ENCODE data around the gene HDAC10. TPM values are rescaled to one million over a fixed set of nuclear protein-coding genes. Genes with fewer than 3 reads are reported as not detected.

The HDAC10 gene
- polyA plus RNA-seq, 1 of the 3 experiments (the other 2 are of a cell fraction) = 51.9 TPM

DNA sequence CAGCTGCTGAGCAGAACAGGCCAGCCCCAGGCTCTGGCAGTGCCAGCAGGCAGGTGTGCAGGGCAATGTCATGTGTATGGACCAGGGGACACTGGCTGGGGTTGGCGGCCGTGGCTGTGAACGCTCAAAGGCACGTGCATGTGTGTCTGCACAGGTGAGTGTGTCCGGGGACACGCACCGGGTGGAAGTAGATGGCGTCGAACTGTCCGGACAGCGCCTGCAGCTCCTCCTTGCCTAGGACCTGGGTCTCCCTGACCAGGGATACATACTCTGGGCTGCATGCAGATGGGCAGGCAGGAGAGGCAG is 863 bp downstream of the HDAC10 start:
- POLR2A ChIA-PET = interaction anchor here (1.2 to 2.1 kb wide), 2 partner anchors 10 to 13 kb away, joined by 4 to 10 read pairs; no protein-coding TSS in a partner anchor
- peak overlapping the region; percentile 62 to 86; a peak in 3 of 4 replicates for H3K27ac ChIP-seq (ENCODE audit: low read depth in 2 of 2, low read length in 1 of 2)

More for the DNA sequence above, 863 bp downstream of the HDAC10 start:
- DNase-seq = no peak
- Histone ChIP-seq H3K9me2 (no peaks in the 10 kb centered on the region), H3K9ac (peak overlapping the region; percentile 92), H3K27me3 (ENCODE audit: insufficient read depth) (no peaks in the 10 kb centered on the region), H3K79me2 (ENCODE audit: insufficient read depth) (peaks cover 32% of the 10 kb centered on the region; the same call in 1 of the 2 replicates), H3K36me3 (replicated peaks in 1 of 2; ENCODE audit: control insufficient read depth in 1 of 2, insufficient read depth in 2 of 2, low read length in 1 of 2) (peaks cover 5 to 33% of the 10 kb centered on the region in 2 experiments), H4K20me1 (ENCODE audit: insufficient read depth) (0 out of 2 replicates have a peak, but pooled peaks cover 7% of the 10 kb centered on the region), H3K9me3 (no peaks in the 10 kb centered on the region), H3K4me2 (peak overlapping the region; percentile 99), H3F3A (replicated peaks; ENCODE audit: insufficient read depth) (peaks cover 32% of the 10 kb centered on the region), H2AFZ (ENCODE audit: low read depth) (no peak overlapping the region), H3K4me1 (ENCODE audit: control insufficient read depth in 1 of 2, insufficient read depth in 2 of 2, low read depth in 1 of 2, low read length in 1 of 2) (peaks cover 9 to 59% of the 10 kb centered on the region in 2 experiments; a peak in 2 of 4 replicates), H3K4me3 (ENCODE audit: low read depth in 2 of 2, low read length in 1 of 2) (peak overlapping the region; percentile 80 to 89)
- no peak for TF ChIP-seq CHD2 (IDR thresholded peaks at IDR 0.05; ENCODE audit: low read length, partially characterized antibody)
- no peak for TF ChIP-seq TAF1 (IDR thresholded peaks at IDR 0.05; ENCODE audit: borderline replicate concordance, low read depth, low read length)
- no peak for TF ChIP-seq RAD21 (IDR thresholded peaks at IDR 0.05; ENCODE audit: low read length)
- no peak for TF ChIP-seq SMC3 (IDR thresholded peaks at IDR 0.05; ENCODE audit: low read depth, low read length)
- no peak for TF ChIP-seq EZH2phosphoT487 (IDR thresholded peaks at IDR 0.05; ENCODE audit: borderline replicate concordance, low read depth)
- no peak for TF ChIP-seq GATA2 (CRISPR knock-in tag; IDR thresholded peaks at IDR 0.05)
- TF ChIP-seq, protein P1, sequence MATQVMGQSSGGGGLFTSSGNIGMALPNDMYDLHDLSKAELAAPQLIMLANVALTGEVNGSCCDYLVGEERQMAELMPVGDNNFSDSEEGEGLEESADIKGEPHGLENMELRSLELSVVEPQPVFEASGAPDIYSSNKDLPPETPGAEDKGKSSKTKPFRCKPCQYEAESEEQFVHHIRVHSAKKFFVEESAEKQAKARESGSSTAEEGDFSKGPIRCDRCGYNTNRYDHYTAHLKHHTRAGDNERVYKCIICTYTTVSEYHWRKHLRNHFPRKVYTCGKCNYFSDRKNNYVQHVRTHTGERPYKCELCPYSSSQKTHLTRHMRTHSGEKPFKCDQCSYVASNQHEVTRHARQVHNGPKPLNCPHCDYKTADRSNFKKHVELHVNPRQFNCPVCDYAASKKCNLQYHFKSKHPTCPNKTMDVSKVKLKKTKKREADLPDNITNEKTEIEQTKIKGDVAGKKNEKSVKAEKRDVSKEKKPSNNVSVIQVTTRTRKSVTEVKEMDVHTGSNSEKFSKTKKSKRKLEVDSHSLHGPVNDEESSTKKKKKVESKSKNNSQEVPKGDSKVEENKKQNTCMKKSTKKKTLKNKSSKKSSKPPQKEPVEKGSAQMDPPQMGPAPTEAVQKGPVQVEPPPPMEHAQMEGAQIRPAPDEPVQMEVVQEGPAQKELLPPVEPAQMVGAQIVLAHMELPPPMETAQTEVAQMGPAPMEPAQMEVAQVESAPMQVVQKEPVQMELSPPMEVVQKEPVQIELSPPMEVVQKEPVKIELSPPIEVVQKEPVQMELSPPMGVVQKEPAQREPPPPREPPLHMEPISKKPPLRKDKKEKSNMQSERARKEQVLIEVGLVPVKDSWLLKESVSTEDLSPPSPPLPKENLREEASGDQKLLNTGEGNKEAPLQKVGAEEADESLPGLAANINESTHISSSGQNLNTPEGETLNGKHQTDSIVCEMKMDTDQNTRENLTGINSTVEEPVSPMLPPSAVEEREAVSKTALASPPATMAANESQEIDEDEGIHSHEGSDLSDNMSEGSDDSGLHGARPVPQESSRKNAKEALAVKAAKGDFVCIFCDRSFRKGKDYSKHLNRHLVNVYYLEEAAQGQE (IDR thresholded peaks at IDR 0.05; ENCODE audit: low read depth, low read length) = no peak
- no peak for TF ChIP-seq MEF2A (IDR thresholded peaks at IDR 0.05; ENCODE audit: borderline replicate concordance, low read depth)
- no peak for TF ChIP-seq SIN3A (IDR thresholded peaks at IDR 0.05; ENCODE audit: borderline replicate concordance, low read depth, low read length)
- no peak for TF ChIP-seq FOSL2 (IDR thresholded peaks at IDR 0.05; ENCODE audit: borderline replicate concordance, low read depth)
- TF ChIP-seq, protein P2, sequence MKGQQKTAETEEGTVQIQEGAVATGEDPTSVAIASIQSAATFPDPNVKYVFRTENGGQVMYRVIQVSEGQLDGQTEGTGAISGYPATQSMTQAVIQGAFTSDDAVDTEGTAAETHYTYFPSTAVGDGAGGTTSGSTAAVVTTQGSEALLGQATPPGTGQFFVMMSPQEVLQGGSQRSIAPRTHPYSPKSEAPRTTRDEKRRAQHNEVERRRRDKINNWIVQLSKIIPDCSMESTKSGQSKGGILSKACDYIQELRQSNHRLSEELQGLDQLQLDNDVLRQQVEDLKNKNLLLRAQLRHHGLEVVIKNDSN (IDR thresholded peaks at IDR 0.05; ENCODE audit: borderline replicate concordance, low read depth) = no peak
- no peak for TF ChIP-seq TCF12 (IDR thresholded peaks at IDR 0.05)
- no peak for TF ChIP-seq TEAD4 (IDR thresholded peaks at IDR 0.05; ENCODE audit: borderline replicate concordance, insufficient read depth)
- TF ChIP-seq, protein P3, sequence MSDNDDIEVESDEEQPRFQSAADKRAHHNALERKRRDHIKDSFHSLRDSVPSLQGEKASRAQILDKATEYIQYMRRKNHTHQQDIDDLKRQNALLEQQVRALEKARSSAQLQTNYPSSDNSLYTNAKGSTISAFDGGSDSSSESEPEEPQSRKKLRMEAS (IDR thresholded peaks at IDR 0.05; ENCODE audit: low read depth) = no peak
- TF ChIP-seq, protein P4, sequence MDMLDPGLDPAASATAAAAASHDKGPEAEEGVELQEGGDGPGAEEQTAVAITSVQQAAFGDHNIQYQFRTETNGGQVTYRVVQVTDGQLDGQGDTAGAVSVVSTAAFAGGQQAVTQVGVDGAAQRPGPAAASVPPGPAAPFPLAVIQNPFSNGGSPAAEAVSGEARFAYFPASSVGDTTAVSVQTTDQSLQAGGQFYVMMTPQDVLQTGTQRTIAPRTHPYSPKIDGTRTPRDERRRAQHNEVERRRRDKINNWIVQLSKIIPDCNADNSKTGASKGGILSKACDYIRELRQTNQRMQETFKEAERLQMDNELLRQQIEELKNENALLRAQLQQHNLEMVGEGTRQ (IDR thresholded peaks at IDR 0.05; ENCODE audit: borderline replicate concordance, low read depth, low read length) = no peak
- TF ChIP-seq NRF1 (IDR thresholded peaks at IDR 0.05; ENCODE audit: low read depth, low read length) = no peak
- no peak for TF ChIP-seq YY1 (IDR thresholded peaks at IDR 0.05; ENCODE audit: low read depth)
- no peak for TF ChIP-seq FOXM1 (IDR thresholded peaks at IDR 0.05; ENCODE audit: low read depth)
- no peak for TF ChIP-seq MXI1 (IDR thresholded peaks at IDR 0.05; ENCODE audit: low read depth, low read length)
- 85% methylated on average over 7 of the region's 11 CpGs for WGBS (ENCODE audit: low lambda C conversion rate)
- CTCF ChIA-PET = interaction anchor here (0.7 to 4.3 kb wide), 8 partner anchors 8 to 275 kb away, joined by 3 to 72 read pairs (median 20); partner anchors contain the start of genes DENND6B, MAPK11, MAPK12 and SCO2
